Neural crest cell (in vitro differentiated cells): ENCODE results near the gene MS4A18. TPM values are rescaled to one million over a fixed set of nuclear protein-coding genes. Genes with fewer than 3 reads are reported as not detected.
"Not testable (repeated sequence)": the region's sequence is repeated elsewhere in the genome, so short reads cannot be mapped to it uniquely, and the experiment has no call there.

Experiments used
- DNase-seq: peaks from one replicate; pipeline ENCODE4 v3.0.0; 2021; ENCODE audit warnings: low read depth, mixed read lengths, low spot score
- H3K27ac Mint-ChIP-seq: one replicate; pipeline ENCODE4 v1.8.0; 2021; ENCODE audit warnings: mild to moderate bottlenecking, mixed read lengths; ENCODE audit not compliant: unreplicated experiment
- H3K27me3 Mint-ChIP-seq: 2 replicates; pipeline ENCODE4 v1.8.0; 2021; ENCODE audit warnings: low read depth, mild to moderate bottlenecking, mixed read lengths
- H3K36me3 Mint-ChIP-seq: 2 replicates; pipeline ENCODE4 v1.8.0; 2021; ENCODE audit warnings: low read depth, mild to moderate bottlenecking, mixed read lengths
- H3K4me1 Mint-ChIP-seq: 2 replicates; pipeline ENCODE4 v1.8.0; 2021; ENCODE audit warnings: mixed read lengths
- H3K4me3 Mint-ChIP-seq: one replicate; pipeline ENCODE4 v1.8.0; 2021; ENCODE audit warnings: mild to moderate bottlenecking, mixed read lengths
- H3K9me3 Mint-ChIP-seq: 2 replicates; pipeline ENCODE4 v1.8.0; 2021; ENCODE audit warnings: mixed read lengths
- long read RNA-seq: library from polyadenylated mRNA; unstranded; transcript quantifications from one replicate; pipeline ENCODE4 v2.0.0, GENCODE V29; 2020
- total RNA-seq: library from RNA; stranded (reverse); gene quantifications from 2 replicates; pipeline ENCODE4 v1.2.1, GENCODE V29; 2021
- TF ChIP-seq, protein P1 (sequence below): fragments of 200-600 bp; sonication (generic); conservative IDR thresholded peaks from 2 replicates; pipeline ENCODE4 v1.5.0; 2021; ENCODE audit warnings: antibody characterized with exemption, mild to moderate bottlenecking

The MS4A18 gene
- total RNA-seq: not detected in 2 replicates
- long read RNA-seq: 0 reads

DNA sequence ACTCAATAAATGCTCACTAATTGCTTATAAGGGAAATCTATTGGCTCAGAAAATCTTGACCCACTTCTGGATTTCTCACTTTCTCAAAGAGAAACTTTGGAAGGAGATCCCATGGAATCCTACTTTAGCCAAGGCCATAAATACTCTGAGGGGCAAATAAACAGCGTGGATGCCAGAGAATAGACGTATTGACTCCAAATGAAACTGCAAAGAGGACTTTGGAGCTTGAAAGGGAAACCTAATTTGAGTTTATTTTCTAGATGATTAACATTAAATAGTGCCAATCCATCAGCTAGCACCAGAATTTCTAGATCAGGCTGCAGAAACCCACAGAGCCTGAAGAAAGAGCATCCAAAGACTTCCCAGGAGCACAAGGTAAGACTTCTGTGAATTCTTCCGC is at the start of gene MS4A18:
Gene MS4A18, plus strand, starts transcription at position 301 of the 400 bp plus-strand sequence.
- DNase-seq: no peak
- H3K4me3 Mint-ChIP-seq: no peak within 1 kb of the TSS

DNA sequence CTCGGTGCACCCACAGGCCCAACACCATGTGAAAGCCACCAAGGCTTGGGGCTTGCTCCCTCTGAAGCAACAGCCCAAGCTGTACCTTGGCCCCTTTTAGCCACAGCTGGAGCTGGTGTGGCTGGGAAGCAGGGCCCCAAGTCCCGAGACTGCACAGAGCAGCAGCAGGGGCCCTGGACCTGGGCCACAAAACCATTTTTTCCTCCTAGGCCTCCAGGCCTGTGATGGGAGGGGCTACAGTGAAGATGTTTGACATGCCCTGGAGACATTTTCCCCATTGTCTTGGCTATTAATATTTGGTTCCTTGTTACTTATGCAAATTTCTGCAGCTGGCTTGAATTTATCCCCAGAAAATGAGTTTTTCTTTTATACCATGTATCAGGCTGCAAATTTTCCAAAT is 46.3 kb upstream of the MS4A18 start:
- H3K4me1 Mint-ChIP-seq, H3K27ac Mint-ChIP-seq, H3K4me3 Mint-ChIP-seq, H3K27me3 Mint-ChIP-seq, DNase-seq: not testable (repeated sequence)
- Mint-ChIP-seq H3K36me3 (peaks cover 17% of the 10 kb centered on the region), H3K9me3 (peaks cover 27% of the 10 kb centered on the region)

More for the DNA sequence above, at the start of gene MS4A18:
- Mint-ChIP-seq H3K27ac (no peak within 1 kb of the TSS), H3K36me3 (no peaks in the 10 kb centered on the region), H3K27me3 (peaks cover 37% of the 10 kb centered on the region), H3K9me3 (no peaks in the 10 kb centered on the region), H3K4me1 (no peaks in the 10 kb centered on the region)
- TF ChIP-seq, protein P1, sequence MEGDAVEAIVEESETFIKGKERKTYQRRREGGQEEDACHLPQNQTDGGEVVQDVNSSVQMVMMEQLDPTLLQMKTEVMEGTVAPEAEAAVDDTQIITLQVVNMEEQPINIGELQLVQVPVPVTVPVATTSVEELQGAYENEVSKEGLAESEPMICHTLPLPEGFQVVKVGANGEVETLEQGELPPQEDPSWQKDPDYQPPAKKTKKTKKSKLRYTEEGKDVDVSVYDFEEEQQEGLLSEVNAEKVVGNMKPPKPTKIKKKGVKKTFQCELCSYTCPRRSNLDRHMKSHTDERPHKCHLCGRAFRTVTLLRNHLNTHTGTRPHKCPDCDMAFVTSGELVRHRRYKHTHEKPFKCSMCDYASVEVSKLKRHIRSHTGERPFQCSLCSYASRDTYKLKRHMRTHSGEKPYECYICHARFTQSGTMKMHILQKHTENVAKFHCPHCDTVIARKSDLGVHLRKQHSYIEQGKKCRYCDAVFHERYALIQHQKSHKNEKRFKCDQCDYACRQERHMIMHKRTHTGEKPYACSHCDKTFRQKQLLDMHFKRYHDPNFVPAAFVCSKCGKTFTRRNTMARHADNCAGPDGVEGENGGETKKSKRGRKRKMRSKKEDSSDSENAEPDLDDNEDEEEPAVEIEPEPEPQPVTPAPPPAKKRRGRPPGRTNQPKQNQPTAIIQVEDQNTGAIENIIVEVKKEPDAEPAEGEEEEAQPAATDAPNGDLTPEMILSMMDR: no peak

DNA sequence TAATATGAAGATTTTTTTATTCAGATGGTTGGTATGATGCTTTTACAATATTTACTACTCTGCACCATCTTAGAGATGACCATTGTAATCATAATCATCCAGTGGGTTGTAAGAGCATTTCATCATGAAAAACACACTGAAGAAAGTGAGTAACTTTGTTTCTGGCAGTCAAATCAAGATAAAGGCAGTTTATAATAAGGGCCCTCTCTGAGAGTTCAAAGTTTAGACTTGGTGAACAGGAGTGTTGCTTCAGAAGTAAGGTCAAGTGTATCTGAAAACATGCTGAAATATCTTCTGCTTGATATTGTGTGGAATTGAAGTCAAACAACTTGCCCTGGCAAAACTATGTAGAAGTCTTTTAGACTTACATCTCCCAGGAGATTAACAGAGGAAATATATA is 44.6 kb upstream of the MS4A18 start:
- H3K36me3 Mint-ChIP-seq: peaks cover 17% of the 10 kb centered on the region
- no peak overlapping the region for H3K27ac Mint-ChIP-seq
- DNase-seq: no peak
- TF ChIP-seq, protein P1: no peak
- no peaks in the 10 kb centered on the region for H3K4me1 Mint-ChIP-seq
- H3K27me3 Mint-ChIP-seq: no peaks in the 10 kb centered on the region
- peaks cover 30% of the 10 kb centered on the region for H3K9me3 Mint-ChIP-seq
- no peak overlapping the region for H3K4me3 Mint-ChIP-seq

DNA sequence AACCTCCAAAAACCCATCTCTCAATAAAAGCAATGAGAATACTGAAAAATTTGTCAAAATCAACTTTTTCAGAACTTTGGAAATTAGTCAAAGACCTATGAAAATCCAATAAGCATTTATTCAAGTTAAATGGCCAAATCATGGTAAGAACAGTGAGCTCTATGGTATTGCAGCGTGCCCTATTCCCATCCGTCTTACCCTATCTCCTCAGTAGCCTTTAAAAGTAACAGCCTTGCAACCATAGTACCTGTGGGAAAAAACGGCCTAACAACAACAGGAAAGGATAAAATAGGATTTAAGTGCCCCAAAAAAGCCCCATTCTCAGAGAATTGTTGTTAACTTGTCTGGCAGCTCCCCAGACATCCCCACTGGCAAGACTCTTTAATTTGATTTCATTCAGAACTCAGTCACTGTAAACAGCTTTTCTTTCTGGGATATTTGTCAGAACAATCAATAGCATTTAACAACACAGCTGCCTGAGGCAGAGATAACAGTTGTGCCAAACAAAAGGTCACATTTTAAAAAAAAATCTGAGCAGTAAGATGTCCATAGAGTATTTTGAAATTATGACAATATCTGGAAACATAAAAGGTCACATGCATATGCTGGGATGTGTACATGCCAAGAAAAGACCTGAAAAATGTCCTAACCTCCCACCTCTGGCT is 43.9 kb upstream of the MS4A18 start:
- H3K27me3 Mint-ChIP-seq: no peaks in the 10 kb centered on the region
- H3K27ac Mint-ChIP-seq: no peak overlapping the region
- no peak for DNase-seq
- H3K36me3 Mint-ChIP-seq: peaks cover 17% of the 10 kb centered on the region
- TF ChIP-seq, protein P1: no peak
- no peaks in the 10 kb centered on the region for H3K4me1 Mint-ChIP-seq
- H3K4me3 Mint-ChIP-seq: no peak overlapping the region
- H3K9me3 Mint-ChIP-seq: peaks cover 31% of the 10 kb centered on the region

DNA sequence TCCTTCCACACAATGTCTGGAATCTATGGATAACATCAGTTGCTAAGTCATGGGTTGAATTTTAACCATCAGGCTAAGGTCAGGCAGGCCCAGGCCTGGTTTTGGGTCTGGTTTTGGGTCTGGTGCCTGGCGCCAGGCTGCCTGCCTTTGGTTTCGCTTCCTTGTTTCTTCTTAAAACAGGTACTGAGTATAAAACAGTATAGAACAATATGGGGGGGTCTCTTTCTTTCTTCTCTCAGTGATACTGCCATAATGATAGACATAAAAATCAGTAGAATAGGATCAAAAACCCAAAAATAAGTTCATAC is 40.0 kb upstream of the MS4A18 start:
- DNase-seq, H3K27ac Mint-ChIP-seq, H3K27me3 Mint-ChIP-seq, H3K4me3 Mint-ChIP-seq, H3K36me3 Mint-ChIP-seq, H3K4me1 Mint-ChIP-seq: not testable (repeated sequence)
- peaks cover 15% of the 10 kb centered on the region for H3K9me3 Mint-ChIP-seq

DNA sequence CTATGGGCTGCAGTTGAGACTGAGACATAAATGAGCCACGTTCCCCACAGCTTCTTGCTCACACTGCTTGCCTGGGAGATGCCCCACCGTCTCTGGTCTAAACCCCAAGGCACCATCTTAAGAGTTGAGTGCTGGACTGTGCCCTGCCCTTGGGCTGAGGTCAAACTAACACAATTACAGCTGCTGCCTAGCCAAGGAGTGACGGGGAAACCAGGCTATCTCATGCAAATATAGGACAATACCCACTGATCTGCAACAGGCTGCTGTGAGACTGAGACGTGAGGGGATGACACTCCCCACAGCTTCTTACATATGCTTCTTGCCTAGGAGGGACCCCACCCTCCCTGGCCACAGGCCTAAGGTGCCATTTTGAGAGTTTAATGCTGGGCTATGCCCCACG is 32.9 kb upstream of the MS4A18 start:
- DNase-seq: no peak
- no peak overlapping the region for H3K27ac Mint-ChIP-seq
- no peak overlapping the region for H3K4me3 Mint-ChIP-seq
- H3K27me3 Mint-ChIP-seq: peaks cover 3% of the 10 kb centered on the region
- no peaks in the 10 kb centered on the region for H3K9me3 Mint-ChIP-seq
- no peaks in the 10 kb centered on the region for H3K36me3 Mint-ChIP-seq
- no peaks in the 10 kb centered on the region for H3K4me1 Mint-ChIP-seq
- TF ChIP-seq, protein P1: no peak
